GM06990 (cell line): ENCODE measurements around the gene HSPG2.

Experiments
- DNase-seq: peaks from one replicate; pipeline ENCODE4 v3.0.0-alpha.2; 2011; ENCODE audit not compliant: insufficient read length; ENCODE audit errors: extremely low read depth
- H3K27me3 ChIP-seq: replicated peaks from 2 replicates; pipeline ENCODE4 v1.6.0; 2011; ENCODE audit warnings: low read length; ENCODE audit not compliant: control insufficient read depth, insufficient read depth
- H3K36me3 ChIP-seq: 2 replicates; pipeline ENCODE4 v1.5.1; 2011; ENCODE audit warnings: low read length; ENCODE audit not compliant: control insufficient read depth, insufficient read depth
- H3K4me3 ChIP-seq: replicated peaks from 2 replicates; pipeline ENCODE4 v1.5.1; 2011; ENCODE audit warnings: low read depth, mild to moderate bottlenecking, control low read depth, low read length
- TF ChIP-seq, protein P1 (sequence below): IDR thresholded peaks from 2 replicates; pipeline ENCODE4 v1.5.1; 2011; ENCODE audit warnings: low read length, control low read depth, mild to moderate bottlenecking, inconsistent platforms; ENCODE audit not compliant: insufficient read depth, poor library complexity, severe bottlenecking

HSPG2 gene

DNA sequence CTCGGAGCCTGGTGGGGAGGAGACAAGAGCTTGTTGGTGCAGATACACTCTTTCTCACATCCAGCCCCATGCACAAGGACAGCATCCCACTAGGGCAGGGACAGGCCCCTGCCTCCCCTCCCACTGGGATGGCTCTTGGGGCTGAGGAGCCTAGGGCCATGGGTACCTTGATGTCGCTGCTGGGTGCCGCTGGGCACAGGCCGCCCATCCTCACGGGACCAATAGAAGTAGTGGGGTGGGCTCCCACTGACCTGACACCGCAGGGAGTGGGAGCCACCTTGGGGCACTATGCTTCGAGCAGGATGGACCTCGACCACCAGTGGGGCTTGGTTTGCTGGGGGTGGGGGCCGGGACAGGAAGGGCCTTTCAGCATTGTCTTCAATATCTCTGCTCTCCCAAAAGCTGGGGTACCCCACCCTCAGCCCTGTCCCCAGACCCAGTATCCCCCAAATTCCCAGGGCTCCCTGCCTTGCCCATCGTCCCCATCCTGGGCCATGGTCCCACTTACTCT lies 77.4 kb downstream of the HSPG2 start:
- DNase-seq: no peak
- no peaks in the 10 kb centered on the region for H3K27me3 ChIP-seq
- TF ChIP-seq, protein P1, sequence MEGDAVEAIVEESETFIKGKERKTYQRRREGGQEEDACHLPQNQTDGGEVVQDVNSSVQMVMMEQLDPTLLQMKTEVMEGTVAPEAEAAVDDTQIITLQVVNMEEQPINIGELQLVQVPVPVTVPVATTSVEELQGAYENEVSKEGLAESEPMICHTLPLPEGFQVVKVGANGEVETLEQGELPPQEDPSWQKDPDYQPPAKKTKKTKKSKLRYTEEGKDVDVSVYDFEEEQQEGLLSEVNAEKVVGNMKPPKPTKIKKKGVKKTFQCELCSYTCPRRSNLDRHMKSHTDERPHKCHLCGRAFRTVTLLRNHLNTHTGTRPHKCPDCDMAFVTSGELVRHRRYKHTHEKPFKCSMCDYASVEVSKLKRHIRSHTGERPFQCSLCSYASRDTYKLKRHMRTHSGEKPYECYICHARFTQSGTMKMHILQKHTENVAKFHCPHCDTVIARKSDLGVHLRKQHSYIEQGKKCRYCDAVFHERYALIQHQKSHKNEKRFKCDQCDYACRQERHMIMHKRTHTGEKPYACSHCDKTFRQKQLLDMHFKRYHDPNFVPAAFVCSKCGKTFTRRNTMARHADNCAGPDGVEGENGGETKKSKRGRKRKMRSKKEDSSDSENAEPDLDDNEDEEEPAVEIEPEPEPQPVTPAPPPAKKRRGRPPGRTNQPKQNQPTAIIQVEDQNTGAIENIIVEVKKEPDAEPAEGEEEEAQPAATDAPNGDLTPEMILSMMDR: no peak
- no peaks in the 10 kb centered on the region for H3K36me3 ChIP-seq
- H3K4me3 ChIP-seq: no peak overlapping the region

DNA sequence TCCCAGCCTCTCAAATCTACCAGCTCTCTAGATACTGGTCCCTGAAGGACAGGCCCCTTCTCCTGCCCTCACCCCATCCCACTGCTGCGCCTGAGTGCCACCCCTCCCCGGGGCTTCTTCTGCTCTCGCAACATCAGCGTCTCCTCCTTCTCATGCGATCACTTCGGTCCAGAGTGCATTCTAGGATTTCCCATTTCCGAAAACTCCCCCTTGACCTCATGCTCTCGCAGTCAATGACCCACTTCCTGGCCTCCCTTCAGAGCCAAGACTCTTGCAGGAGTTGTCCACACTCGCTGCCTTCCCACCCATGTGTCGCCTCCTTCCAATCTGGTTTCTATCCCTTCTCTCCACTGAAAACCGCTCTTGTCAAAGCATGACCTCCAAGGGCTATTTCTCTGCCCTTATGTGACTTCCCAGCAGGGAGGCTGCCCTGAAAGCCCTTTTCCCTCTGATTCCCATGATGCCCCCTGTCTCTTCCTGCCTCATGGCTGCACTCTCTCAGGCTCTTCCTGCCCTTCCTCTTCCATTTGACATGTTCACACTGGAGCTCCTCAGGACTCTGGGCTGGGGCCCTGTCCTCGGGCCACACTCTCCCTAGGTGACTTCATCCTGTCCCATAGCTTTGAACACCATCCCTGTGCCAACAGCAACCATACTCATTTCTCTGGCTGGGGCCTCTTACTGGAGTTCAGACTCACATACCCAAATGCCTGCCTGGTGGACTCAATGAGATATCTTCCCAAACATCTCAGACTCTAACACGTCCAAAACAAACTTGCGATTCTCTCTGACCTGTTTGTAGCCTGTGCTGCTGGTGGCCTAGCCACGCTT lies 79.1 kb downstream of the HSPG2 start:
- H3K27me3 ChIP-seq: no peaks in the 10 kb centered on the region
- TF ChIP-seq, protein P1: no peak
- no peak overlapping the region for H3K4me3 ChIP-seq
- no peaks in the 10 kb centered on the region for H3K36me3 ChIP-seq
- DNase-seq: no peak

DNA sequence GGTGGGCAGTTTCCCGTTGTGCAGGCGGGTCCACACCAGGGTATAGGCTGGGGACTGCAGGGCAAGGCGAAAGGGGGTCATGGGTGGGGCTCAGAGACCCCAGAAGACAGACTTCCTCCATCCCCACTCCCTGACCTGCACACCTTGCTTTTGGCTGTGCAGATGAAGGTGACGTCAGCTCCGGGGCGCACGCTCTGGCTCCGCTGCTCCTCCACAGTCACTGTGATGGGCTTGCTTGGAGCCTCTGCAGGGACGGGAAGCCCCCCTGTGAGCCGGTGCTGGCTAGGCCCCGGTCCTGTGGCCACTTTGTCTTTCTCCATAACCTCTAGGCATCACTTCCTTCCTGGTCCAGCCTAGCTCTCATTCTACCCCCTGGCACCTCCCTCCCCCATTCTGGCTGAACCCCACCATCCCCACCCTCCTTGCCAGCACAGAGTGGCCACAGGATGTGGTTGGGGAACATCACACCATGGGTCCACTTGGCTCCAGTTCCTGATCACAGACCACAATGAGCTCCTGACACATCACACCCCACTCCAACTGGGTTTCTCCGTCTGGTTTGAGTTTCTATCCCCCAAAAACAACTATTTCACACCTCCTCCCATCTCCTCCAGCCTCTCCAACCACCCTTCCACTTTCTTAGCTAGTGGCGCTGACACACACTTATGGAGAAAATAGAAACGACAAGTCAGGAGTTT lies 79.8 kb downstream of the HSPG2 start:
- no peak for DNase-seq
- no peaks in the 10 kb centered on the region for H3K27me3 ChIP-seq
- no peaks in the 10 kb centered on the region for H3K36me3 ChIP-seq
- TF ChIP-seq, protein P1: no peak
- H3K4me3 ChIP-seq: no peak overlapping the region

DNA sequence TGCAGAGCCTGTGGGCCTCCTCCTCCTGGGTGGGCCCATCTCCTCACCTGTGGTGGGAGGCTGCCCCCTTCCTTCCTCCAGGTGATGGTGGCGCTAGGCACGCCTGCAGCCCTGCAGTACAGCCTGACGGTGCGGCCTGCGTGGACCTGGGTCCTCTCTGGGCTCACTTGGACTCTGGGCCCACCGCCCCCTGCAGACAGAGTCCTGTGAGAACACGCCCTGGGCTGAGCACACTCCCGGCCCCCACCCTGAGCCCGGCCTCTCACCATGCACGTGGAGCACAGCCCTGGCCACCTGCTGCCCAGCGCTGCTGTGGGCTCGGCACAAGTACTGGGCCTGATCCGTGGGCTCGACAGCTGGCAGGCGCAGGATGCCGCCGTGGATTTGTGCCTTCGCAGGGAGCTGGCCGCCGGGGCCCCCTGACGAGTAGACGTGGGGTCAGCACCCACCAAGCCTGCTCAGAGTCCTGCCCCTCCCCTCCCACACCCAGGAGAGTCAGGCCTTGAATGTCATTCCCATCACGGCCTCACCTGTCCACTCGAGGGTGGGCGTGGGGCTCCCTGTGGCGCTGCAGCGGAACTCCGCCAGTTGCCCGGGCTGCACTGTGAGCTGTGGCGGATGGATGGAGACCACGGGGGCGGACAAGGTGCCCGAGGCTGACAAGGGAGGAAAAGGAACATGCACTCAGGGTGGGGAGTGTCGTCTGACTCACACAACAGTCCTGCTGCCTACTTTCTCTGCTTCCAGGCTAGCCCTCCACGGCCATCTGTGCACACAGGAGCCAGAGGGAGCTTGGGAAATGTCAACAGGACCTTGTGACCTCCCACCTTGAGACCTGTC lies 81.6 kb downstream of the HSPG2 start:
- TF ChIP-seq, protein P1: no peak
- Histone ChIP-seq H3K36me3 (no peaks in the 10 kb centered on the region), H3K4me3 (no peak overlapping the region), H3K27me3 (no peaks in the 10 kb centered on the region)
- DNase-seq: no peak

DNA sequence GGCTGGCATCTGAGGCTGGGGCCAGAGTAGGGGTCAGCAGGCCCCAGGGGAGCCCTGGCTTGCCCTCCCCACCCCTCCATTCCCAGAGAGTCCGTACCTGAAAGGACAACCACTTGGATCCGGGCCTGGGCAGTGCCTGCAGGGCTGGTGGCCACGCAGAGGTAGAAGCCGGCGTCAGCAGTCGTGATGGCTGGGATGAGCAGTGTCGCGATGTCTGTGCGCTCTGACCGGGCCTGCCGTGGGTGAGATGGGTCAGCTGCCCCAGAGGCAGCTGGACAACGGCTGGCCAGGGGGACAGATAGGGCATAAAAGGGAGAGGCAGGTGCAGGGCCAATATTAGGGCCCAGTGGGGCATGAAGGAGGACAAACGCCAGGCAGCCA lies 82.4 kb downstream of the HSPG2 start:
- no peak overlapping the region for H3K4me3 ChIP-seq
- no peaks in the 10 kb centered on the region for H3K27me3 ChIP-seq
- TF ChIP-seq, protein P1: no peak
- H3K36me3 ChIP-seq: no peaks in the 10 kb centered on the region
- no peak for DNase-seq
